ENCODE measurements around the gene AHNAK.

GRCh38 chr11:62395885-62396551, 150.6 kb downstream of the AHNAK start:
- no peak for TF ChIP-seq CTCF (IDR thresholded peaks at IDR 0.05)
- TF ChIP-seq POLR2AphosphoS5 (IDR thresholded peaks at IDR 0.05) = no peak
- TF ChIP-seq EP300 (IDR thresholded peaks at IDR 0.05) = no peak
- no peak for TF ChIP-seq POLR2A (IDR thresholded peaks at IDR 0.05)

All from gastroesophageal sphincter (tissue), 3 donors.